ES-I3 (cell line): Measurements from ENCODE around the gene SORCS3.

Source experiments
- H3K36me3 ChIP-seq: 2 replicates; pipeline ENCODE4 v1.6.1; 2013; ENCODE audit warnings: mild to moderate bottlenecking, low read length, control low read depth, moderate library complexity; ENCODE audit not compliant: insufficient read depth
- H3K4me1 ChIP-seq: 2 replicates; pipeline ENCODE4 v1.6.1; 2013; ENCODE audit warnings: mild to moderate bottlenecking, control low read depth, low read length; ENCODE audit not compliant: insufficient read depth
- H3K9ac ChIP-seq: 2 replicates; pipeline ENCODE4 v1.6.1; 2013; ENCODE audit warnings: low read depth, mild to moderate bottlenecking, low read length, moderate library complexity
- H3K9me3 ChIP-seq: 2 replicates; pipeline ENCODE4 v1.6.1; 2013; ENCODE audit warnings: mild to moderate bottlenecking, low read length, moderate library complexity; ENCODE audit not compliant: control insufficient read depth, insufficient read depth

Gene SORCS3

GRCh38 chr10:104795411-104795810 lies 154.3 kb downstream of the SORCS3 start:
- H3K4me1 ChIP-seq = no peaks in the 10 kb centered on the region
- no peak overlapping the region for H3K9ac ChIP-seq
- no peaks in the 10 kb centered on the region for H3K36me3 ChIP-seq
- H3K9me3 ChIP-seq = no peaks in the 10 kb centered on the region

GRCh38 chr10:104796823-104797222 lies 155.7 kb downstream of the SORCS3 start:
- H3K9me3 ChIP-seq = no peaks in the 10 kb centered on the region
- no peak overlapping the region for H3K9ac ChIP-seq
- no peaks in the 10 kb centered on the region for H3K36me3 ChIP-seq
- no peaks in the 10 kb centered on the region for H3K4me1 ChIP-seq

- H3K9me3 ChIP-seq = no peaks in the 10 kb centered on the region
- no peaks in the 10 kb centered on the region; the same call in 1 of the 2 replicates for H3K4me1 ChIP-seq
- H3K36me3 ChIP-seq = no peaks in the 10 kb centered on the region
- no peak overlapping the region for H3K9ac ChIP-seq
Observed at GRCh38 chr10:104802941-104803340, 161.9 kb downstream of the SORCS3 start.

- H3K9me3 ChIP-seq = no peaks in the 10 kb centered on the region
- H3K36me3 ChIP-seq = no peaks in the 10 kb centered on the region
- peaks cover 11% of the 10 kb centered on the region for H3K4me1 ChIP-seq
- H3K9ac ChIP-seq = no peak overlapping the region
Observed at GRCh38 chr10:104804880-104805279, 163.8 kb downstream of the SORCS3 start.

GRCh38 chr10:104806801-104807200 lies 165.7 kb downstream of the SORCS3 start:
- H3K9me3 ChIP-seq = no peaks in the 10 kb centered on the region
- no peak overlapping the region for H3K9ac ChIP-seq
- H3K36me3 ChIP-seq = no peaks in the 10 kb centered on the region
- H3K4me1 ChIP-seq = peaks cover 19% of the 10 kb centered on the region

GRCh38 chr10:104807581-104808310 lies 166.7 kb downstream of the SORCS3 start:
- Histone ChIP-seq H3K9ac (no peak overlapping the region), H3K4me1 (peaks cover 19% of the 10 kb centered on the region), H3K9me3 (no peaks in the 10 kb centered on the region), H3K36me3 (no peaks in the 10 kb centered on the region)

GRCh38 chr10:104809288-104810090 lies 168.4 kb downstream of the SORCS3 start:
- no peaks in the 10 kb centered on the region for H3K36me3 ChIP-seq
- no peaks in the 10 kb centered on the region for H3K9me3 ChIP-seq
- no peak overlapping the region for H3K9ac ChIP-seq
- peaks cover 19% of the 10 kb centered on the region for H3K4me1 ChIP-seq

GRCh38 chr10:104811166-104811565 lies 170.1 kb downstream of the SORCS3 start:
- Histone ChIP-seq H3K4me1 (peaks cover 19% of the 10 kb centered on the region), H3K9me3 (no peaks in the 10 kb centered on the region), H3K36me3 (no peaks in the 10 kb centered on the region), H3K9ac (no peak overlapping the region)

GRCh38 chr10:104816501-104816900 lies 175.4 kb downstream of the SORCS3 start:
- Histone ChIP-seq H3K9ac (no peak overlapping the region), H3K36me3 (no peaks in the 10 kb centered on the region), H3K4me1 (peaks cover 2% of the 10 kb centered on the region; the same call in 1 of the 2 replicates), H3K9me3 (no peaks in the 10 kb centered on the region)

- no peaks in the 10 kb centered on the region for H3K4me1 ChIP-seq
- H3K36me3 ChIP-seq = no peaks in the 10 kb centered on the region
- no peaks in the 10 kb centered on the region for H3K9me3 ChIP-seq
- H3K9ac ChIP-seq = no peak overlapping the region
Observed at GRCh38 chr10:104819731-104820130, 178.6 kb downstream of the SORCS3 start.

- Histone ChIP-seq H3K9ac (no peak overlapping the region), H3K4me1 (no peaks in the 10 kb centered on the region), H3K9me3 (no peaks in the 10 kb centered on the region), H3K36me3 (no peaks in the 10 kb centered on the region)
Observed at GRCh38 chr10:104822088-104822487, 181.0 kb downstream of the SORCS3 start.

GRCh38 chr10:104824380-104825006 lies 183.4 kb downstream of the SORCS3 start:
- Histone ChIP-seq H3K9me3 (no peaks in the 10 kb centered on the region), H3K4me1 (no peaks in the 10 kb centered on the region), H3K9ac (no peak overlapping the region)

GRCh38 chr10:104831272-104831671 lies 190.2 kb downstream of the SORCS3 start:
- Histone ChIP-seq H3K9me3 (no peaks in the 10 kb centered on the region), H3K9ac (no peak overlapping the region), H3K4me1 (no peaks in the 10 kb centered on the region), H3K36me3 (no peaks in the 10 kb centered on the region)

More at GRCh38 chr10:104824380-104825006, 183.4 kb downstream of the SORCS3 start:
- H3K36me3 ChIP-seq = no peaks in the 10 kb centered on the region

GRCh38 chr10:104834580-104834979 lies 193.5 kb downstream of the SORCS3 start:
- H3K9me3 ChIP-seq = no peaks in the 10 kb centered on the region
- H3K36me3 ChIP-seq = no peaks in the 10 kb centered on the region
- H3K9ac ChIP-seq = no peak overlapping the region
- H3K4me1 ChIP-seq = no peaks in the 10 kb centered on the region
